ENCODE measurements around the gene OPN4. TPM values are rescaled to one million over a fixed set of nuclear protein-coding genes. Genes with fewer than 3 reads are reported as not detected.
A peak's percentile ranks its signal among the peaks of the same experiment; 100 is the strongest.

Gene OPN4
- total and polyA plus RNA-seq, 2 of the 8 experiments (the other 6 are each of a cell fraction or from before 2014, with no cell fraction given) = not detected

DNA sequence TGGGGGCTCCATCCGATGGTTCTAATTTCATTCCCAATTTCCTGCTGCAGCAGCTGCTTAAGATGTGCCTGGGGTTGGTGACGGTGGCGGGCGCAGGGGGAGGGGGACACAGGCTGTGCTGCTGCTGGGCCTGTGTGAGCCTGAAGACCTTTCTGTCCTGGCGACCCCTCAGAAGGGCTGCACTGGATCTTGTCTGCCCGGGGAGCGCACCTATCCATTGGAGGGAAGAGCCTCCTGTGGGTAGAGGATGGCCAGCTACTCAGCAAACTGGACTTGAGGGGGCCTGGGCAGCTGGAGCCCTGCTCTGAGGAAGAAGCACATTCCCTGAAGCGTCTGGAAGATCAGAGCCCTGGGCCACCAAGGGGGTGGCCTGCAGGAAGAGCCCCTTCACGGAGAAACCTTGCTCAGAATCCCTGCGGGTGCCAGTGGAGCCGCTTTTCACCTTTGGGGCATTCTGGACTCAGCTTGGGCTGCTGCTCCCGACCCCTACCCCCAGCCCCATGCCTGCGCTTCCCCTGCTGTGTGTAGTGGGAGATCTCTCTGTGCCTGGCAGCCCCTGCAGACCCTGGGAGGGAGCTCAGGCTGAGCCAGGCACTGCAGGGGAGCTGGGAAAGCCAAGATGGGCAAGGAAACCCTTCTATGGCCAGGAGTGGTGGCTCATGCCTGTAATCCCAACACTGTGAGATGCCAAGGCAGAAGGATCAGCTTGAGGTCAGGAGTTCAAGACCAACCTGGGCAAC, 31.7 kb downstream of the OPN4 start:
- Histone ChIP-seq H3K79me1 (ENCODE audit: low read depth, low read length) (no peaks in the 10 kb centered on the region), H2BK12ac (ENCODE audit: low read depth, low read length) (peak overlapping the region; percentile 44; the same call in 1 of the 2 replicates), H3K36me3 (ENCODE audit: control insufficient read depth in 2 of 4, insufficient read depth in 4 of 4, low read length in 3 of 4) (no peaks in the 10 kb centered on the region), H2AFZ (ENCODE audit: low read length) (no peak overlapping the region), H3K27ac (ENCODE audit: low read depth, low read length) (no peak overlapping the region), H3K14ac (ENCODE audit: insufficient read length) (no peak overlapping the region), H3K9me3 (ENCODE audit: insufficient read depth in 2 of 2, low read depth in 1 of 2, low read length in 1 of 2) (no peaks in the 10 kb centered on the region), H4K5ac (ENCODE audit: insufficient read length, low read depth, low read length) (no peak overlapping the region), H4K8ac (ENCODE audit: extremely low read depth, insufficient read depth, low read length) (no peak overlapping the region; the same call in 1 of the 2 replicates), H2BK5ac (ENCODE audit: low read depth, low read length) (no peak overlapping the region), H2BK20ac (ENCODE audit: low read length) (no peak overlapping the region), H3K9ac (replicated peaks in 1 of 4; ENCODE audit: extremely low read depth in 1 of 4, low read depth in 3 of 4, low read length in 3 of 4) (no peak overlapping the region), H3K4ac (replicated peaks; ENCODE audit: insufficient read length, low read depth, low read length) (no peak overlapping the region), H3K23ac (ENCODE audit: insufficient read length) (no peak overlapping the region), H4K91ac (replicated peaks; ENCODE audit: insufficient read length, low read length) (no peak overlapping the region), H3K18ac (ENCODE audit: extremely low read depth, low read length) (no peak overlapping the region), H3K56ac (replicated peaks; ENCODE audit: insufficient read length, low read depth, low read length) (no peak overlapping the region), H2BK120ac (replicated peaks; ENCODE audit: low read depth, low read length) (no peak overlapping the region), H3K4me2 (ENCODE audit: insufficient read depth in 1 of 2, low read depth in 2 of 2, low read length in 2 of 2) (no peak overlapping the region), H3K27me3 (replicated peaks in 1 of 4; ENCODE audit: control insufficient read depth in 3 of 4, extremely low read depth in 1 of 4, insufficient read depth in 3 of 4, low read length in 3 of 4) (no peaks in the 10 kb centered on the region), H3K79me2 (ENCODE audit: control insufficient read depth in 1 of 2, insufficient read depth in 2 of 2, low read length in 2 of 2) (no peaks in the 10 kb centered on the region), H3K23me2 (ENCODE audit: low read depth, low read length) (no peaks in the 10 kb centered on the region; the same call in 1 of the 2 replicates), H3K4me1 (replicated peaks in 1 of 4; ENCODE audit: control insufficient read depth in 3 of 4, insufficient read depth in 4 of 4, low read length in 3 of 4) (peaks cover 3 to 20% (median 9%) of the 10 kb centered on the region in 4 experiments; a peak in 6 of 7 replicates), H3K4me3 (ENCODE audit: extremely low read depth in 1 of 4, insufficient read depth in 2 of 4, low read depth in 3 of 4, low read length in 4 of 4) (no peak overlapping the region), H2BK15ac (ENCODE audit: low read length) (0 out of 2 replicates have a peak overlapping the region, but pooled peaks have one; percentile 75), H2AK5ac (ENCODE audit: low read depth, low read length) (no peak overlapping the region), H4K20me1 (replicated peaks in 1 of 2; ENCODE audit: control insufficient read depth in 1 of 2, insufficient read depth in 2 of 2, low read length in 2 of 2) (no peaks in the 10 kb centered on the region)
- WGBS, 2 experiments (ENCODE audit: extremely low coverage in 1 of 2, insufficient coverage in 1 of 2, insufficient read length in 1 of 2, insufficient replicate concordance in 2 of 2, low coverage in 1 of 2, low lambda C conversion rate in 2 of 2, missing lambda C conversion rate in 1 of 2) = 85% methylated on average over 11 of the region's 13 CpGs; no CpG with 5 or more reads in 1 of the 2 experiments
- CTCF ChIA-PET (ENCODE audit: partially characterized antibody) = interaction anchor here (0.7 to 7.6 kb wide), 17 partner anchors 10 to 285 kb away, joined by 3 to 105 read pairs (median 7); partner anchors contain the start of genes ADIRF and LDB3
- DNase-seq (ENCODE audit: low read depth in 1 of 2, low spot score in 2 of 2) = no peak
- FAIRE-seq = no peak
- POLR2A ChIA-PET (ENCODE audit: partially characterized antibody) = interaction anchor here (0.6 kb wide), 2 partner anchors 64 to 320 kb away, joined by 3 to 5 read pairs; no protein-coding TSS in a partner anchor
- TF ChIP-seq ZNF274 (IDR thresholded peaks at IDR 0.05; ENCODE audit: borderline replicate concordance, extremely low read depth, low read length) (no peak), SRF (IDR thresholded peaks at IDR 0.05; ENCODE audit: low read depth, low read length) (no peak), CBX8 (IDR thresholded peaks at IDR 0.05; ENCODE audit: borderline replicate concordance, low read depth, low read length) (no peak), SUZ12 (IDR thresholded peaks at IDR 0.05; ENCODE audit: low read length) (no peak), EP300 (IDR thresholded peaks at IDR 0.05; ENCODE audit: borderline replicate concordance in 1 of 2, low read depth in 2 of 2, low read length in 2 of 2) (no peak)
- TF ChIP-seq, protein P1, sequence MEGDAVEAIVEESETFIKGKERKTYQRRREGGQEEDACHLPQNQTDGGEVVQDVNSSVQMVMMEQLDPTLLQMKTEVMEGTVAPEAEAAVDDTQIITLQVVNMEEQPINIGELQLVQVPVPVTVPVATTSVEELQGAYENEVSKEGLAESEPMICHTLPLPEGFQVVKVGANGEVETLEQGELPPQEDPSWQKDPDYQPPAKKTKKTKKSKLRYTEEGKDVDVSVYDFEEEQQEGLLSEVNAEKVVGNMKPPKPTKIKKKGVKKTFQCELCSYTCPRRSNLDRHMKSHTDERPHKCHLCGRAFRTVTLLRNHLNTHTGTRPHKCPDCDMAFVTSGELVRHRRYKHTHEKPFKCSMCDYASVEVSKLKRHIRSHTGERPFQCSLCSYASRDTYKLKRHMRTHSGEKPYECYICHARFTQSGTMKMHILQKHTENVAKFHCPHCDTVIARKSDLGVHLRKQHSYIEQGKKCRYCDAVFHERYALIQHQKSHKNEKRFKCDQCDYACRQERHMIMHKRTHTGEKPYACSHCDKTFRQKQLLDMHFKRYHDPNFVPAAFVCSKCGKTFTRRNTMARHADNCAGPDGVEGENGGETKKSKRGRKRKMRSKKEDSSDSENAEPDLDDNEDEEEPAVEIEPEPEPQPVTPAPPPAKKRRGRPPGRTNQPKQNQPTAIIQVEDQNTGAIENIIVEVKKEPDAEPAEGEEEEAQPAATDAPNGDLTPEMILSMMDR (IDR thresholded peaks at IDR 0.05; ENCODE audit: control extremely low read depth in 1 of 3, insufficient read depth in 1 of 3, low read depth in 1 of 3, low read length in 3 of 3) = no peak
- TF ChIP-seq, protein P2, sequence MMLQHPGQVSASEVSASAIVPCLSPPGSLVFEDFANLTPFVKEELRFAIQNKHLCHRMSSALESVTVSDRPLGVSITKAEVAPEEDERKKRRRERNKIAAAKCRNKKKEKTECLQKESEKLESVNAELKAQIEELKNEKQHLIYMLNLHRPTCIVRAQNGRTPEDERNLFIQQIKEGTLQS (IDR thresholded peaks at IDR 0.05; ENCODE audit: insufficient read depth, low read depth, low read length) = no peak

Measured in H1 (cell line).